Fibroblast of skin of right biceps (primary cell): Measurements from ENCODE around the gene SEMA6B.
A peak's percentile ranks its signal among the peaks of the same experiment; 100 is the strongest.

Experiments
- DNase-seq: peaks from one replicate; pipeline ENCODE4 v3.0.0-alpha.2; 2013

The SEMA6B gene

DNA sequence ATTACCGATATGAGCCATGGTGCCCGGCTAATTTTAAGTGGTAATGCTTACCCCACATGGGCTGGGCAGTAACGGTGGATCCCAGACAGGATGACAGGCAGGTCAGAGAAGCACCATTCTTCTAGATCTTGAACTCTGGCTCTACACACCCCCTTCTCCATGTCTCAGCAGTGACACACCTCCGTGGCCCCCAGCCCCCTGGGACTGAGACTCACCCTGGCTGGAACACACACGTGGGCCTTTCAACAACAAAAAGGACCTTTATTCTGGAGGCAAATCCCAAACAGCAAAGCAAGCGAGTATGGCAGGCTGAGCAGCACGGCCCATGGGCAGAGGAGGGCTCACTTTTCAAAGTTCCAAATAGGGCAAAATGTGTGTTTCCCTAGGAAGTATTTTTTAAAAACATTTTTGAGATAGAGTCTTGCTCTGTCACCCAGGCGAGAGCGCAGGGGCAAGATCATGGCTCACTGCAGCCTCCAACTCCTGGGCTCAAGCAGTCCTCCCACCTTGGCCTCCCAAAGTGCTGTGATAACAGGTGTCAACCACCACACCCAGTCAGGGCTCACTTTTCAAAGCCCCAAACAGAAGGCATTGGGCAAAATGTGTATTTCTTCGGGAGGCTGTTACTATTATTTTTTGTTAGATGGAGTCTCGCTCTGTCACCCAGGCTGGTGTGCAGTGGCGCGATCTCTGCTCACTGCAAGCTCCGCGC is 37.0 kb downstream of the SEMA6B start:
- no peak for DNase-seq

DNA sequence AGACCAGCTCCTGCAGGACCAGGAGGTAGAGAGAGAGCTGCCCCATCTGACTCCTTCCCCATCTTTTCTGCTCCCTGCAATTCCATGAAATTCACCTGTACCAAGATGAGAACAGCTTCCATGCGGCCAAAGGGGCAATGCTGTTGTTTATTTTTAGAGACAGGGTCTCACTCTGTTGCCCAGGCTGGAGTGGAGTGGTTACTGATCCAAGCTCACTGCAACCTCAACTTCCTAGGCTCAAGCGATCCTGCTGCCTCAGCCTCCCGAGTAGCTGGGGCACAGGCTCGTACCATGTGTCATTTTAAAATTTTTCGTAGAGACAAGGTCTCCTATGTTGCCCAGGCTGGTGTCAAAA is 37.6 kb downstream of the SEMA6B start:
- no peak for DNase-seq

DNA sequence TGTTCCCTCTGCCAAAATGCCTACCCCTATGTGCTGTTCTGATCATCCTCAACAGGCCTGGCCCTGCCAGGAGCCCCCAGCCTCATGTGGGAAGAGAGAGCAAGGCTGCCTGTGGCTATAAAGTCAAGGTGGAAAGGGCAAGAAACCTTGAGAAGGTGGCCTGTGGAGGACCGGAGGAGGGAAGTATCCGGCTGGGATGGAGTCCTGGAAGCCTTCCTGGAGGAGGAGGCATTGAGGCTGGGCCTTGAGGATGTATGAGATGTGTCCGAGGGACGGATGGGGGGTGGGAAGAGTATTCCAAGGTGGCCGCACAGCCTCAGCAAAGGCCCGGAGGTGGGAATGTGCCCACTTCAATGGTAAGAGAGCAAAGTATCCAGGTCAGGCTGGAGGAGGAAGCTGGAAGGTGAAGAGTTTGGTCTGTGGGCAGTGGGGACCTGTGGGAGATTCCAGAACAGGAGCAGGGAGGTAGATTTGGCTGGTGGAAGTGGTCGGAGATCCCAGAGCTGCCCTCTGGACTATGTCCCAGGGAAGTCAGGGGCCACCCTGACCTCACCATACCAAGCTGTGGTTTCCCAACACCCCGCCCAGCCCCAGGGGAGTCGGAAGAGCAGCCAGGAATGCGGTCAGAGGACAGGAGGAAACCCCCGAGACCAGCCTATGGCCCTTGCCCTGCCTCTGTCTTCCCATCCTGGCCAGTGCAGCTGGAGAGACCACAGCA is 38.2 kb downstream of the SEMA6B start:
- no peak for DNase-seq

DNA sequence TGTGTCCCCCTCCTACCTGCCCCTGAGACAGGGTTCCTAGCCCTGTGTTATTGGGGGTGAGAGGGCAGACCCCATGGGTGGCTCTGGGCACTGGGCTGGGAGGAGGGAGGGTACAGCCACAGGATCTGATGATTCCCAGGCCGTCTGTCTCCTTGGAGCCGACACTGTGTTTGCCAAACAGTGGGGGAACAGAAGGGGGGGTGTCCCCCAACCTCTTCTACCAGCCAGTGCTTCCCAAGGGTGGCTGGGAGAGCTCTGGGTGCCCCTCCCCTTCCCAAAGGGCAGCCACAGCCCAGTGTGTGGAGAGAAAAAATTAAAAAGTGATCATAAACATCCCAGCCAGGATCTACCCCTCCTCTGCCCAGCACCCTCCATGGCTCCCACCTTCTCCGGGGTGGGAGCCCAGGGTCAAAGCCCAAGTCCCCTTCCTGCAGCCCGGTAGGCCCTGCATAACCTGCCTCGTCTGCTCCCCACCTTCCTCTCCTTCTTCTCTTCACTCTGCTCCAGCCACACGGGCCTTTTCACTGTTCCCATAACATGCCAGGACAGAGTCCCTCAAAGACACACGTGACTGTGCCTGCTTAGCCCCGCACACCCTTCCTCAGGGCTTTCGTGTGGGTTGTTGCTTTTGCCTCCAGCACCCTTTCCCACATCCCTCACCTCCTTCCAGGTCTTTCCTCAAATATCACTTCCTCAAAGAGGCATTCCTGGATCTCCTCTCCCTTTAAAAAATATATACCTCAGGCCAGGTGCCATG is 39.8 kb downstream of the SEMA6B start:
- no peak for DNase-seq

DNA sequence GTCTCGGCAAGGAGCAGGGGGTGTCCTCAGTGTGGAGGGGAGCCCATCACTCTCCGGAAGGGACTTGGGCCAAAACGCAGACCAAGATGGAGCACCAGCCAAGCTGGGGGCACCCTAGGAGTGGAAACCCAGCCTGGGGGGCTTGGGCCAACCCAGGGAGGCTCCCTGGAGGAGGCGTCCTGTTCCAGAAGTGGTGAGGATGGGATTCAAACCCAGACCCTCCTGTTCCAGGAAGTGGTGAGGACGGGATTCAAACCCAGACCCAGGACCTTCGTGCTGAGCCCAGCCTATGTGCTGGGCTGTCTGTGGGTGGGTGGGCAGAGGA is 40.4 kb downstream of the SEMA6B start:
- no peak for DNase-seq

DNA sequence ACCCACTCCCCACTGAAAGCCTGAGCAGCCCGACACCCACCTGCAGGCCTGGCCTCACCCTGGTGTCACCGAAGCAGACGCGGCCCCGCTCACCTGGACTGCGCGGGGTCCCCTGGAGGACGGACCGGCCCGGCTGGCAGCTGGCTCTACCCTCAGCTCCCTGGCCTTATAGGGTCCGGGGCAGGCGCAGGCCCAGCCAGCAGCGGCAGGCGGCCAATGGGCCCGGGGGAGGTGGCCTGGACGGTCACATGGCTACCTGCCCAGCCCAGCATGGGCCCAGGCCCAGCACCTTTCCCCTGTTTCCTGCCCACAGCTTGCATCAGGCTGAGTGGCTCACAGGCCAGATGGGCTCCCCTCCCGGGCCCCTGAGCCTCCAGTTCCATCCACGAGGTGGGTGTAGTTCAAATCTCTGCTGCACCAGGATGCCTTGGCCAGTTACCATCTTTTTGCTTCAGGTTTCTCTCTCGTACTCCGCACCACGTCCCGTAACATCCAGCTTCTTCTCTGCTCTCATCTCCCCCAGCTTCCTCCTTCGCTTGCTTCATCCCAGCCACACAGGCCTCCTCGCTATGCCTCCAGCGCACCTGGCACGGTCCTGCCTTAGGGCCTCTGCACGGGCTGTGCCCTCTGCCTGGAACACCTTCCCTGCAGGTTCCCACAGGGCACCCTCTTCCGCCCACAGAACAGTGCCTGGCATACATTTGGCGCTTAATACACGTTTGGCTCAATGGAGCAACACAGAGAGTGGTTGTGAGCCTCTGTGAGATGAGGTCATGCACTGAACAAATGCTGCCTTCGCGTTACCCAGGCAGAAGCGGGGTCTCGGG is 40.9 kb downstream of the SEMA6B start, which contains the start of gene PLIN4:
PLIN4 (minus strand) TSS at position 142 of the 827 bp plus-strand sequence. CDS start 214 bp downstream, outside the sequence.
- peak; percentile 40 for DNase-seq

DNA sequence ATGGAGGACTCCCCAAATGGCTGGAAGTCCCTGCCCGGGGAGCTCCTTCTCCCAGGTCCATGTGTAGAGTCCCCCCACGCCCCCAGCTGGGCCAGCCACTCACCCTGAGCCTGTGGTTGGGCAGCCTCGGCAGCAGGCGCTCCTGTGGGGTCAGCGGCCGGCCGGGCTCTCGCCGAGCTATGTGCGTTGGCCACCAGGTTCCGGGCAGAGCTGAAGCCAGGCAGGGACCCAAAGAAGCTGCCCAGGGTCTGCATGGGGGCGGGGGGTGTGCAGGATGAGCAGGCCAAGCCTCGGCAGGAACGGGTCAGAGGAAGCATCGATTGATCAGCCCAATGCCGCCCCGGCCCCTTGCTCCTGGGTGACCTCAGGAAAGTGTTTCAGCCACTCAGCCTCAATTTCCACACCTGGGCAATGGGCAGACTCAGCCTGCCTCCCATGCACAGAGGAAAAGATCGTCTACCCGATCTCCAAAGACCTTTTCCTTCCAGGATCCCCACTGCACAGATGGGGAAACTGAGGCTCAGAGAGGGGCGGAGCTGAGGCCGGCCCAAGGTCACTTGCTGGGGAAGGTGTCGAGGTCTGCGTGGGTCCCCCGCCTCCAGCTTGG is 41.9 kb downstream of the SEMA6B start:
- DNase-seq, result no peak

DNA sequence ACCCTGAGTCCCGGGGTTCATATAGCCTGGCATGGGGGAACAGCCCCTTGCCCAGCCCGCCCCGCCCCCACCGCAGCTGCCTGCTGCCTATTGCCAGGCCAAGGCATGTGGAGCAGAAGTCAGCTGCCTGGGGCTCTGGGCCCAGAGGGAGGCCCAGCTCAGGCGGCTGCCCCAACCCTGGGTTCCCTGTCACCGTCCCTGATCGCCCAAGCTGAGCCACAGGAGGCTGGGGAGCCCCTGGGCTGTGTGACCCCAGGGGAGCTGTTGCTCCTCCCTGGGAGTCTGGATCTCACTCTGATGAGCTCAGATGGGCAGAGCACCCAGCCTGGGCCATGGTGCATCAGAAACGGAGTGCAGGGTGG is 42.6 kb downstream of the SEMA6B start:
- no peak for DNase-seq

DNA sequence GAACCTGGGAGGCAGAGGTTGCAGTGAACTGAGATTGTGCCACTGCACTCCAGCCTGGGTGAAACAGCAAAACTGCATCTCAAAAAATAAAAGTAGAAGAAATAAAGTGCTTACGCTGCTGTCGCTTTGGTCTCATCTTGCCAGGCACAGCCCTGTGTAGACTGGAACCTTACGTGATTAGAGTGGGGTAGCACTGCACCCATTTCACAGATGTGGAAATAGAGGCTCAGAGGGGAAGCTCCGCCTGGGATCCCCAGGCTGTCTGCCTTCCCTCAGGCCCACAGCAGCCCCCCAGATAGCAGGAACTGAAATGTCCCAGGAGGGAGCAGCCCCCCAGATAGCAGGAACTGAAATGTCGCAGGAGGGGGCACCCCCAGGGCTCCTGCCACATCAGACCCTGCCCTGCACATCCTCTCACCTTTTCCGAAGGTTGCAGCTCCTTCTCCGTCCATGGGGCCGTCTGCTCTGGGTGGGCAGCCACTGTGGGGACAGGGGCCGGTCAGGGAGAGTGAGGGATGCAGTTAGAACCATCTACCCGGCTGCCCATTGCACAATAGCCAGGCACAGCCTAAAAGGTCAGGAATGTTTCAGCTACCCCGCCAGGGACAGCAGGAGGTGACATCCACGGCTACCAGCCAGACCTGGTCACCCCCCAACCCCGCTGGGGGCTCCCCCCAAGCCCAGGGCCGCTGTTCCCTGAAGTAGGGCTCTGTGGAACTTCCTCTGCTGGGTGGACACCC is 43.1 kb downstream of the SEMA6B start:
- no peak for DNase-seq

DNA sequence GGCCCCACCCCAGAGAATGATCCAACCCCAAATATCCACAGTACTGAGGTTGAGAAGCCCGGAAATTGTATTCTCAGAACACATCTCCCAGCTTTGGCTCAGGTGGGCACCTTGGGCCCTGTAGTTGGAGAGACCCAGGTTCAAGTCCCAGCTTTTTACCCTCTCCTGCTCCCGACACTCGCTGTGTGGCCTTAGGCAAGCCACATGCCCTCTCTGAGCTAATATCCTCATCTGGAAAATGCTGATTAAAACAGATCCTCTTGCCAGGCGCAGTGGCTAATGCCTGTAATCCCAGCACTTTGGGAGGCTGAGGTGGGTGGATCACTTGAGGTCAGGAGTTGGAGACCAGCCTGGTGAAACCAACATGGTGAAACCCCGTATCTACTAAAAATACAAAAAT is 43.8 kb downstream of the SEMA6B start:
- no peak for DNase-seq

DNA sequence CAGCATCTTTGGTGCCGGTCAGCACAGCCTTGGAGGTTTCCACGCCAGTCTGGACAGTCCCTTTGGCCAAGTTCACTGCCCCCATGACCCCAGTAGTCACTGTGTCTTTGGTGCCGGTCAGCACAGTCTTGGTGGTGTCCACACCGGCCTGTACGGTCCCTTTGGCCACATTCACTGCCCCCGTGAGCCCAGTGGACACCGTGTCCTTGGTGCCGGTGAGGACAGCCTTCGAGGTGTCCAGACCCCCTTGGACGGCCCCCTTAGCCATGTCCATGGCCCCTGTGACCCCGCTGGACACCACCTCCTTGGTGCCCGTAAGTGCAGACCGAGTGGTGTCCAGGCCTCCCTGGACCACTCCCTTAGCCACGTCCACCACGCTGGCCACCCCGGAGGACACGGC is 46.2 kb downstream of the SEMA6B start:
- no peak for DNase-seq

DNA sequence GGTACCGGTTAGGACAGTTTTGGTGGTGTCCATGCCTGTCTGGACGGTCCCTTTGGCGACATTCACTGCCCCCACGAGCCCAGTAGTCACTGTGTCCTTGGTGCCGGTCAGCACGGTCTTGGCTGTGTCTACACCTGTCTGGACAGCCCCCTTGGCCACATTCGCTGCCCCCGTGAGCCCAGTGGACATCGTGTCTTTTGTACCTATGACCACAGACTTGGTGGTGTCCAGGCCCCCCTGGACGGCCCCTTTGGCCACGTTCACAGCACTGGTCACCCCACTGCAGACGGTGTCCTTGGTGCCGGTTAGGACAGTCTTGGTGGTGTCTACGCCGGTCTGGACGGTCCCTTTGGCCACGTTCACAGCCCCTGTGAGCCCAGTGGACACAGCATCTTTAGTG is 47.4 kb downstream of the SEMA6B start:
- no peak for DNase-seq

DNA sequence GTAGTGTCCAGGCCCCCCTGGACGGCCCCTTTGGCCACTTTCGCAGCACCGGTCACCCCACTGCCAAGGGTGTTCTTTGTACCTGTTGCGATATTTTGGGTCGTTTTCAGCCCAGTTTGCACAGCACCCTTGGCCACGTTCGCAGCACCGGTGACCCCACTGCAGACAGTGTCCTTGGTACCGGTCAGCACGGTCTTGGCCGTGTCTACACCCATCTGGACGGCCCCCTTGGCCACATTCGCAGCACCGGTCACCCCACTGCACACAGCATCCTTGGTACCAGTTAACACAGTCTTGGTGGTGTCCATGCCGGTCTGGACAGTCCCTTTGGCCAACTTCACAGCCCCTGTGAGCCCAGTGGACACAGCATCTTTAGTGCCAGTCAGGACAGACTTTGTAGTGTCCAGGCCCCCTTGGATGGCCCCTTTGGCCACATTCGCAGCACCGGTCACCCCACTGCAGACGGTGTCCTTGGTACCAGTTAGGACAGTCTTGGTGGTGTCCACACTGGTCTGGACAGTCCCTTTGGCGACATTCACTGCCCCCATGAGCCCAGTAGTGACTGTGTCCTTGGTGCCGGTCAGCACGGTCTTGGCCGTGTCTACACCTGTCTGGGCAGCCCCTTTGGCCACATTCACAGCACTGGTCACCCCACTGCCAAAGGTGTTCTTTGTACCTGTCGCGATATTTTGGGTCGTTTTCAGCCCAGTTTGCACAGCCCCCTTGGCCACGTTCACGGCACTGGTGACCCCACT is 48.0 kb downstream of the SEMA6B start:
- DNase-seq, result no peak

DNA sequence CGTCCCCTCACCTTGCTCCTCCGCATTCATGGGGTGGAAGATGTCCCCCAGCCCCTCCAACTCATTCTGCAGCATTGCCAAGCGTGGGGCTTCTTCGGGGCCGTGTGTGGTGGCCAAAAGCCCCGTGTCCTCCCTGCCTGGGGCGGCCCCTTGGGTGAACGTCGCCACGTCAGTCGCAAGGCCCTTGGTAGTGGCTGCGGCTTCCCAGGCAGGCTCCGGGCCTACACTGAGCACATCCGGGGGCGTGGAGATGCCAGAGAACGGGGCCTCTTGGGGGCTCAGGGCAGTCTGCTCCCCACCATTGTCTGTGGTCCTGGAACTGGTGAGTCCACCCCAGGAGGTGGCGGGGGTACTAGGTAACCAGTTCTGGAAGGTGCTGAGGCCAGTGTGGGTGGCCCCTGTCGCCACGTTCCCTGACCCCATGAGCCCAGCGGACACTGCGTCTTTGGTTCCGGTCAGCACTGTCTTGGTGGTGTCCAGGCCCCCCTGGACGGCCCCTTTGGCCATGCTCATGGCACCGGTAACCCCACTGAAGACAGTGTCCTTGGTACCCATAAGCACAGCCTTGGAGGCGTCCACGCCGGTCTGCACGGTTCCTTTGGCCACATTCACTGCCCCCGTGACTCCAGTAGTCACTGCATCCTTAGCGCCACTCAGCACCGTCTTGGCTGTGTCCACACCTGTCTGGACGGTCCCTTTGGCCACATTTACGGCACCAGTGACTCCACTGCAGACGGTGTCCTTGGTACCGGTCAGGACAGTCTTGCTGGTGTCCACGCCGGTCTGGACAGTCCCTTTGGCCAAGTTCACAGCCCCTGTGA is 48.8 kb downstream of the SEMA6B start:
- no peak for DNase-seq

DNA sequence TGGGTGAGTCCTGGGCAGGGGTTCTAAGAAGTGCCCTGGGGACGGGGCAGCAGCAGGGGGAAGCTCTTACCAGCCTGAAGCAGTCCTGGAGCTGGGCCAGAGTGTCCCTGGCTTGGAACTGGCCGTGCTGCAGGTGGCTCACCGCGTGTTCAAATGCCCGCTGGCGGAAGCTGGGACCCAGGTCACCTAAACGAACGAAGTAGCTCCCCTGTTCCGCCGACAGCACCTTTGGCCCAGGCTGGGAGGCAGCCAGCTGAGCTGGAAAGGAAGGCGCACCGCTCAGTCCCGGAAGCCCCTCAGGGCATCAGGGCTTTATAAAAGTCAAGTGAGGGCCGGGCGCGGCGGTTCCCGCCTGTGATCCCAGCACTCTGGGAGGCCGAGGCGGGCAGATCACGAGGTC is 50.8 kb downstream of the SEMA6B start:
- DNase-seq, result no peak

DNA sequence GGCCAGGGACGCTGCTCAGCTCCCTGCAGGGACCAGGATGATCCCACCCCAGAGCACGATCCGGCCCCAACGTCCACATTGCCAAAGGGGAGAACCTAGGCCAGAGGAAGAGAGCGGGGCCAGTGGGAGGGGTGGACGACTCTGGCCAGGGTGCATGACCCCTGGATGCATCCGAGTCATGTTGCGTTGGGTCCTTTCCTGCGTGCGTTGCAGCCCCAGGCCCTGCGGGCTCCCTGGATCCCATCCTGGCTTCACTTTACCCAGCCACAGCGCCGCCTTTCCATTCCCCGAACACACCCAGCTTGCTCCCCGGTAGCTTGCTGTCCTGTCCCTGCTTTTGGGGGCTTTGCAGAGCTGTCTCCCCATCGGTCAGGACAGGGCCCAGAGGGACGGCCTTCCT is 51.7 kb downstream of the SEMA6B start:
- no peak for DNase-seq

DNA sequence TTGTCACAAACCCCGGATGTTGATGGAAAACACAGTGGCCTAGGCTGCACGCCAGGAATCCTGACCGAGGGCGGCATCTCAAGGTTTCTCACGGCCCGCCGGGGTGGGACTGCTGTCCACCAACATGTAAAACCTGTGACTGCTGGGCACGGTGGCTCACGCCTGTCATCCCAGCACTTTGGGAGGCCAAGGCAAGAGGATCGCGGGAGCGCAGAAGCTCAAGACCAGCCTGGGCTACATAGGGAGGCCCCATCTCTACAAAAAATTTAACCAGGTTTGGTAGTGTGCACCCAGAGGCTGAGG is 52.4 kb downstream of the SEMA6B start:
- DNase-seq, result no peak

DNA sequence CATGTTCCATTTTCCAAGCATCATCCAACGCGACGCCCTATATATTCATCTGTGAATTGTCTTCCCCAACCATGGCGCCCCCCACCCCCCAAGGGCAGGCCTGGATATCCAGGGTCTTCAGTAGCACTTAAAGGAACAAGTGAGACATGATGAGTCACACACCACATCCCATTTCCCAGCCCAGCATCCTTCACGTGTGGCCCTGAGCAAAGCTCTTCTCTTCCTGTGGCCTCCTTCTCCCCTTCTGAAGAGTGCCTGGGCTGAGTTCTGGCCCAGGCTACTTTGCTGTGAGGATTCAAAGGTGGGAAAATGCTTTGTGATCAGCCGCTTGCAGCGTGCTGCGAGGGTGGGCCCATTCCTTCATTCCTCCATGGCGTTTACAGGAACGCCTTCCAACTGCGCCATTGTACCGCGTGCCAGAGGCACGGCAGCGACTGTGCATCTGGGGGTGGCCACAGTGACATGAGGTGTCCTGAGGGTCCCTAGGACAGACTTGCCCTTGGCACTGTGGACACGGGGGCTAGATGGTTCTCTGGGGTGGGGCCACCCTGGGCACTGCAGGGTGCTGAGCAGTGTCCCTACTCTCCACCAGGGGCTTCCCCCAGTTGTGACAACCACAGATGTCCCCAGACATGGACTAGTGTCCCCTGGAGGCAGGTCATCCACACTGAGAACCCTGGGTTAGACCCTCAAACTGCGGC is 52.9 kb downstream of the SEMA6B start:
- DNase-seq, result peak; percentile 81

DNA sequence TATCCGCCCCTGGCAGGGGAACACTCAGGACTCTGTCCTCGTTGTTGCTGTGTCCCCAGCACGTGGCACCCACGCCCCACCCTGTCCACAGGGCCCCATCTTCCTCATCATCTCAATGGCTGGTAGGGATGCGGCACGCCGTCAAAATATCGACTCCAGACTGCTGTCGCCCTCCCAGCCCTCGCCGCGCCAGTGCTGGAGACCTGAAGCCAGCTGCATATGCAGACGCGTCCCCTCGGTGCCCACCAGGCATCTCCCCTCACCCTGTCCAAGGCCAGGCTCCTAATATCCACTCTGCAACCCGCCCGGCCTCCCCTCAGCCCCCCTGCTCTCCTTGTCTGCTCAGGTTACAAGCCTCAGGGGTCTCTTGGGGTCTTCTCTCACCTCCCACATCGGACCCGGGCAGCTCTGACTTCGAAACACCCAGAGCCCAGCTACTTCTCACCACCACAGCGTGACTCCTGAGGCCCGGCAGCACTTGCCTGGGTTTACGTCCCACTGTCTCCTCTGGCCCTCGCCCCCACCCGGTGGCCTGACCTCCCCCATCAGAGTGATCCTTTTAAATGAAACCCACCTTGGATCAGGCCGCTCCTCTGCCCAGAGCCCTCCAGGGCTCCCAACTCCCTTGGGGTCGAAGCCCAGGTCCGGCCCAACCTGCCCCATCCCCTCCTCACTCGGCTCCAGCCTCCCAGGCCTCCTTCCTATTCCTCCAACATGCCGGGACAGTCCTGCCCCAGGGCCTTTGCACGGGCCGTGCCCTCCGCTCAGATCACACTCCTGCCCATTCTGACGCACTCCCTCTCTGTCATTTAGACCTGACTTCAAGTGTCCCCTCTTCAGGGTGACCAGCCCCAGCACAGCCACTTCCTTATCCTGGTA is 53.7 kb downstream of the SEMA6B start:
- DNase-seq, result no peak
